HG02852 (cell line): ENCODE results near the gene EDC3.

Experiments
- ATAC-seq: cut with Tn5 transposase; IDR thresholded peaks from one replicate; pipeline ENCODE4 v1.9.1; 2021; ENCODE audit warnings: mild to moderate bottlenecking, moderate library complexity; ENCODE audit not compliant: unreplicated experiment

The EDC3 gene

GRCh38 chr15:74585191-74585590 lies 110.6 kb downstream of the EDC3 start:
- no peak for ATAC-seq

- no peak for ATAC-seq
Observed at GRCh38 chr15:74584779-74585178, 111.0 kb downstream of the EDC3 start.

GRCh38 chr15:74584204-74584603 lies 111.6 kb downstream of the EDC3 start:
- ATAC-seq, result no peak
